Right renal cortex interstitium (tissue), 3 donors: Measurements from ENCODE around the gene BAZ2A. TPM values are rescaled to one million over a fixed set of nuclear protein-coding genes. Genes with fewer than 3 reads are reported as not detected.
"Not testable (repeated sequence)": the region's sequence is repeated elsewhere in the genome, so short reads cannot be mapped to it uniquely, and the experiment has no call there.

ENCODE experiments used
- DNase-seq, 3 donors: peaks; one replicate each; pipeline ENCODE4 v3.0.0-alpha.2; 2013; ENCODE audit warnings: low read depth in 3 of 3, low spot score in 2 of 3
- polyA plus RNA-seq, 3 donors: library from polyadenylated mRNA; unstranded; fragments of 120-200 nt; gene quantifications; one replicate each; pipeline ENCODE4 v1.2.1, GENCODE V29; 2013; ENCODE audit not compliant: insufficient read length in 3 of 3

BAZ2A gene
- 10 to 100 TPM; 73.0 to 88.5 (median 74.2) TPM for polyA plus RNA-seq

GRCh38 chr12:56630180-56630632 is at the start of gene BAZ2A:
Gene BAZ2A (minus strand): TSS chr12:56630326. CDS start chr12:56617530, 12,796 bp downstream.
- no peak for DNase-seq

- DNase-seq, result no peak
Measured at GRCh38 chr12:56678852-56679251, 48.7 kb upstream of the BAZ2A start.

GRCh38 chr12:56677680-56678079 is 47.6 kb upstream of the BAZ2A start:
- no peak for DNase-seq

- DNase-seq, result no peak
Measured at GRCh38 chr12:56676851-56677580, 46.9 kb upstream of the BAZ2A start.

- no peak for DNase-seq
Measured at GRCh38 chr12:56671608-56672007, 41.5 kb upstream of the BAZ2A start.

- DNase-seq, result no peak
Measured at GRCh38 chr12:56670836-56671235, 40.7 kb upstream of the BAZ2A start.

- DNase-seq, result no peak
Measured at GRCh38 chr12:56668197-56668457, 38.0 kb upstream of the BAZ2A start.

- DNase-seq, result no peak
Measured at GRCh38 chr12:56661979-56662638, 32.0 kb upstream of the BAZ2A start.

- no peak for DNase-seq
Measured at GRCh38 chr12:56661560-56661959, 31.4 kb upstream of the BAZ2A start.

GRCh38 chr12:56658921-56659320 is 28.8 kb upstream of the BAZ2A start:
- DNase-seq, result no peak

GRCh38 chr12:56657416-56658379 is 27.6 kb upstream of the BAZ2A start:
- DNase-seq, result no peak

GRCh38 chr12:56653781-56654180 is 23.7 kb upstream of the BAZ2A start:
- DNase-seq, result not testable (repeated sequence)

- not testable (repeated sequence) for DNase-seq
Measured at GRCh38 chr12:56648023-56648422, 17.9 kb upstream of the BAZ2A start.

GRCh38 chr12:56645717-56646446 is 15.8 kb upstream of the BAZ2A start, which contains the start of gene ATP5F1B:
Gene ATP5F1B (minus strand): TSS chr12:56645984. CDS start chr12:56645963, 21 bp downstream.
- DNase-seq, result peak; percentile 98 to 99 (median 99)

GRCh38 chr12:56645201-56645716 is 15.1 kb upstream of the BAZ2A start:
- DNase-seq, result no peak

- no peak for DNase-seq
Measured at GRCh38 chr12:56644654-56645053, 14.5 kb upstream of the BAZ2A start.

- no peak for DNase-seq
Measured at GRCh38 chr12:56641219-56641618, 11.1 kb upstream of the BAZ2A start.

- no peak for DNase-seq
Measured at GRCh38 chr12:56637621-56638020, 7.5 kb upstream of the BAZ2A start.

- DNase-seq, result peak; percentile 96 to 99 (median 97)
Measured at GRCh38 chr12:56636675-56637540, 6.8 kb upstream of the BAZ2A start.
